PFSK-1 (cell line): Measurements from ENCODE around the gene DPF3.

Experiments
- POLR2AphosphoS5 ChIP-seq: IDR thresholded peaks from 2 replicates; pipeline ENCODE4 v1.6.1; 2012; ENCODE audit warnings: low read depth, mild to moderate bottlenecking, control low read depth, low read length, moderate library complexity
- SIN3A ChIP-seq: IDR thresholded peaks from 2 replicates; pipeline ENCODE4 v1.6.1; 2012; ENCODE audit warnings: mild to moderate bottlenecking, low read length, moderate library complexity, borderline replicate concordance; ENCODE audit not compliant: insufficient read depth
- TAF1 ChIP-seq: IDR thresholded peaks from 2 replicates; pipeline ENCODE4 v1.6.1; 2012; ENCODE audit warnings: low read length, control low read depth, borderline replicate concordance; ENCODE audit not compliant: insufficient read depth

GRCh38 chr14:72869407-72870329 lies 24.2 kb downstream of the DPF3 start:
- no peak for TF ChIP-seq POLR2AphosphoS5
- TF ChIP-seq TAF1: no peak
- TF ChIP-seq SIN3A: no peak
